Lung (tissue), 12 donors: ENCODE data around the gene ALK. TPM values are rescaled to one million over a fixed set of nuclear protein-coding genes. Genes with fewer than 3 reads are reported as not detected.

Source experiments
- ATAC-seq: fragments of 200-7000 bp; cut with Tn5 transposase; one replicate; pipeline ENCODE4 v1.9.1; 2020; ENCODE audit warnings: moderate number of reproducible peaks; ENCODE audit not compliant: insufficient read depth, low FRiP score
- DNase-seq, 3 donors: peaks; one replicate each; pipeline ENCODE4 v3.0.0-alpha.2; 2013 to 2017
- H3K27ac ChIP-seq, 2 donors: one replicate each; pipeline ENCODE4 v1.5.1; 2013; ENCODE audit warnings: mild to moderate bottlenecking in 2 of 2, moderate library complexity in 2 of 2, control low read depth in 1 of 2, inconsistent platforms in 1 of 2, low read depth in 1 of 2, low read length in 1 of 2
- H3K27me3 ChIP-seq, 3 donors: one replicate each; pipeline ENCODE4 v1.5.1; 2013; ENCODE audit warnings: low read length in 2 of 3; ENCODE audit not compliant: control insufficient read depth in 3 of 3, insufficient read depth in 3 of 3
- H3K36me3 ChIP-seq, 4 donors: one replicate each; pipeline ENCODE4 v1.5.1; 2013; ENCODE audit warnings: low read length in 4 of 4, mild to moderate bottlenecking in 1 of 4, moderate library complexity in 1 of 4; ENCODE audit not compliant: control insufficient read depth in 4 of 4, insufficient read depth in 4 of 4
- H3K4me1 ChIP-seq, 5 donors: one replicate each; pipeline ENCODE4 v1.5.1; 2013; ENCODE audit warnings: low read length in 5 of 5, mild to moderate bottlenecking in 2 of 5, moderate library complexity in 1 of 5; ENCODE audit not compliant: control insufficient read depth in 5 of 5, insufficient read depth in 5 of 5
- H3K4me3 ChIP-seq: one replicate; pipeline ENCODE4 v1.5.1; 2013; ENCODE audit warnings: mild to moderate bottlenecking, control low read depth, moderate library complexity
- H3K9ac ChIP-seq, 2 donors: one replicate each; pipeline ENCODE4 v1.5.1; 2013; ENCODE audit warnings: low read length in 2 of 2, control low read depth in 1 of 2; ENCODE audit not compliant: insufficient read depth in 1 of 2
- H3K9me3 ChIP-seq, 4 donors: one replicate each; pipeline ENCODE4 v1.5.1; 2013; ENCODE audit warnings: low read length in 3 of 4, mild to moderate bottlenecking in 1 of 4, moderate library complexity in 1 of 4; ENCODE audit not compliant: control insufficient read depth in 4 of 4, insufficient read depth in 3 of 4
- WGBS, 2 donors: extraction: QIAGEN DNeasy Blood & Tissue Kit; methylation state at CpG; one replicate each; pipeline ENCODE4 v1.1.7; 2013; 5-methylcytosine and 5-hydroxymethylcytosine counted together
- polyA plus RNA-seq, 2 donors: library from polyadenylated mRNA; stranded (reverse); fragments of 200-250 nt; gene quantifications; one replicate each; pipeline ENCODE4 v1.2.1, GENCODE V29; 2013
- total RNA-seq, 2 donors: library from RNA; depleted of rRNA in 1 of 2; stranded (reverse); fragments of >200 nt in 1 of 2; gene quantifications; one replicate each; pipeline ENCODE4 v1.2.1, GENCODE V29; 2014 to 2021
- TF ChIP-seq, protein P1 (sequence below): IDR thresholded peaks from 2 replicates; pipeline ENCODE4 v1.5.1; 2012; ENCODE audit warnings: mild to moderate bottlenecking; ENCODE audit errors: control extremely low read depth, extremely low read depth
- donor health status: control.
- donor health status: control.
- donor health status: Bipolar disorder and iron deficiency.
- donor health status: healthy.
- donor health status: DM: yes; HTN: yes; CAD: no.

Gene ALK
- total and polyA plus RNA-seq, 4 donors = 0.09 to 0.25 (median 0.10) TPM; not detected in 1

DNA sequence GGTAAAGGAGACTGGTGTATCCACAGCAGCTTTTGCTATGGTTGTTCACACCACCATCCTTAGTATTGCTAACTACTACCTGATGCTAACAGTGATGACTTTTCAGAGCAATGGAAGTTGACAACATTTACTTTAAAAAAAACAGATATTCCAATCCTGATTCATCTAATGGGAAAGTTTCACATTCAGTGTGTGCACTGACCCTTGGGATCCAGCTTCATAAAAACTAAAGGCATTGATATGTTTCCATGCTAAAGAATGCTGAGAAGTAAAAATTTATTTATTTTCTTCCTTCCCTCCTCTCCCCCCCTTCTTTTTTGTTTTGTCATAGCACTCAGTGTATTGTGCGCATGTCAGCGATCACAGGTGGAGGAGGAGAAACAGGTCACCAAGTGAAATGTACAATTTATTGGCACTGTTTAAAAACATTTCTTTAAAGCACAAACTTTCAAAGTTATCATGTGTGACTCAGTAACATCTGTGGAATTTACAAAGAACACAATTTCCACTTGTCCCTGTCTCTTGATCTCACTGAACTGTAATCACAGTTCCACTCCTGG lies 229.9 kb downstream of the ALK start:
- no peak for DNase-seq
- Histone ChIP-seq H3K9ac (no peak overlapping the region), H3K36me3 (no peaks in the 10 kb centered on the region), H3K9me3 (peaks cover 0 to 3% (median 1%) of the 10 kb centered on the region in 4 donors), H3K4me1 (no peaks in the 10 kb centered on the region), H3K27ac (no peak overlapping the region), H3K4me3 (no peak overlapping the region), H3K27me3 (no peaks in the 10 kb centered on the region)
- no peak for ATAC-seq
- TF ChIP-seq, protein P1, sequence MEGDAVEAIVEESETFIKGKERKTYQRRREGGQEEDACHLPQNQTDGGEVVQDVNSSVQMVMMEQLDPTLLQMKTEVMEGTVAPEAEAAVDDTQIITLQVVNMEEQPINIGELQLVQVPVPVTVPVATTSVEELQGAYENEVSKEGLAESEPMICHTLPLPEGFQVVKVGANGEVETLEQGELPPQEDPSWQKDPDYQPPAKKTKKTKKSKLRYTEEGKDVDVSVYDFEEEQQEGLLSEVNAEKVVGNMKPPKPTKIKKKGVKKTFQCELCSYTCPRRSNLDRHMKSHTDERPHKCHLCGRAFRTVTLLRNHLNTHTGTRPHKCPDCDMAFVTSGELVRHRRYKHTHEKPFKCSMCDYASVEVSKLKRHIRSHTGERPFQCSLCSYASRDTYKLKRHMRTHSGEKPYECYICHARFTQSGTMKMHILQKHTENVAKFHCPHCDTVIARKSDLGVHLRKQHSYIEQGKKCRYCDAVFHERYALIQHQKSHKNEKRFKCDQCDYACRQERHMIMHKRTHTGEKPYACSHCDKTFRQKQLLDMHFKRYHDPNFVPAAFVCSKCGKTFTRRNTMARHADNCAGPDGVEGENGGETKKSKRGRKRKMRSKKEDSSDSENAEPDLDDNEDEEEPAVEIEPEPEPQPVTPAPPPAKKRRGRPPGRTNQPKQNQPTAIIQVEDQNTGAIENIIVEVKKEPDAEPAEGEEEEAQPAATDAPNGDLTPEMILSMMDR = no peak
- 89 to 95% methylated on average over 2 of the region's 2 CpGs for WGBS, 2 donors

DNA sequence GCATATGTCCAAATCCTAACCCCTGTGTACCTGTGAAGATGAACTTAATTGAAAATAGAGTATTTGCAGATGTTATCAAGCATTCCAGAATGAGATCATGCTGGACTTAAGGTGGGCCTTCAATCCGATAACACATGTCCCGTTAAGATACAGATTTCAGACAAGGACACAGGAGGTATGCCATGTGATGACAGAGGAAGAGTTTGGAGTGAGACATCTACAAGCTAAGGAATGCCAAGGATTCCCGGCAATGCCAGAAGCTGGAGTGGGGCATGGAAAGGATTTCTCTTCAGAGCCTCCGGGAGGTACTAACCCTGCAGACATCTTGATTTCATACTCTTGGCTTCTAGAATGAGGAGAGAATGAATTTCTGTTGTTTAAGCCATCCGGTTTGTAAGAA lies 231.7 kb downstream of the ALK start:
- TF ChIP-seq, protein P1 = no peak
- H3K36me3 ChIP-seq = no peaks in the 10 kb centered on the region
- no peak overlapping the region for H3K9ac ChIP-seq
- no peak for ATAC-seq
- peaks cover 0 to 3% (median 1%) of the 10 kb centered on the region in 4 donors for H3K9me3 ChIP-seq
- H3K4me3 ChIP-seq = no peak overlapping the region
- H3K4me1 ChIP-seq = no peaks in the 10 kb centered on the region
- DNase-seq = no peak
- H3K27ac ChIP-seq = no peak overlapping the region
- H3K27me3 ChIP-seq = no peaks in the 10 kb centered on the region
- WGBS, 2 donors = 92 to 97% methylated on average over 5 of the region's 5 CpGs

DNA sequence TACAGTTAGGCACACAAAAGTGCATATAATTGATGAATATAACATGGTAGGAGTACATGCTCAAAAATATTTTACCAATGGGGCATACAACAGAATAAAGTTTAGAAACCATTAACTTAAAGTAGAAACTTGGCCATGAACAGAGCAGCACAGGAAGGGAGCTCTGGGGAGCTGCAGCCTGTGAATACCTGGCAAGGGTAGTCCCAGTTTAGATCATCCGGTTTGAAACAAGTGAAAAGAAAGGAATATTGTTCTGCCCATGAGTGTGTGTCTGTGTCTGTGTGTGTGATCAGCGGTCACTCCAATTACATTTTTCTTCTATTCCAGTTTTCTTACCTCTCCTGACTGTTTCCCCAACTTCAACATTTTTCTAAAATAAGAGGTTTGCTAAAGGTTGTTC lies 233.0 kb downstream of the ALK start:
- H3K36me3 ChIP-seq = no peaks in the 10 kb centered on the region
- no peak overlapping the region for H3K9ac ChIP-seq
- no peaks in the 10 kb centered on the region for H3K27me3 ChIP-seq
- DNase-seq (no peak), ATAC-seq (no peak)
- no peak overlapping the region for H3K27ac ChIP-seq
- peaks cover 0 to 6% (median 1%) of the 10 kb centered on the region in 4 donors for H3K9me3 ChIP-seq
- TF ChIP-seq, protein P1 = no peak
- H3K4me1 ChIP-seq = no peaks in the 10 kb centered on the region
- H3K4me3 ChIP-seq = no peak overlapping the region
- WGBS, 2 donors = 69 to 82% methylated on average over 2 of the region's 2 CpGs

DNA sequence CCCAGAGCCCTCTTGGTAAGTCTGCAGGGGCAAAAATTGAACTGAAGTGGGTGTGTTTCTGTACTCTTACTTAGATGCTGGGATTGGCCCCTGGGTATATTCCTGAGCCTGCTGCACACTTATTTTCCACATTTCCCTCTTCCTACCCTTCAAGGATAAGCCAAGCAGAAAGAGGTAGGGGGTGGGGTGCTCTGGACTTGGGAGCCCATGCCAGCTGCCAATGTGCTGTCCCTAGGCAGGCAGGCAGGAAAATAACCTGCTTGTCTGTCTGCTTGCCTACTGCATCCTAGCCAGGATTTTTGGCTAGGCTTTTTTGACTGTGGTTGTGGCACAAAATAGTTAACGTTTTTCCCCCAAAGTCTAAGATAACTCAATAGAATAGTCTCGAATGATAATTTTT lies 234.3 kb downstream of the ALK start:
- no peaks in the 10 kb centered on the region for H3K27me3 ChIP-seq
- H3K36me3 ChIP-seq = no peaks in the 10 kb centered on the region
- WGBS, 2 donors = 82 to 89% methylated on average over 2 of the region's 2 CpGs
- ATAC-seq = no peak
- H3K9me3 ChIP-seq = peaks cover 0 to 6% (median under 1%) of the 10 kb centered on the region in 4 donors
- TF ChIP-seq, protein P1 = no peak
- no peak overlapping the region for H3K4me3 ChIP-seq
- DNase-seq = no peak
- no peak overlapping the region for H3K27ac ChIP-seq
- no peak overlapping the region for H3K9ac ChIP-seq
- H3K4me1 ChIP-seq = no peaks in the 10 kb centered on the region
